IPS-20b (cell line): ENCODE results near the gene FAM50B.

ENCODE experiments used
- H3K27ac ChIP-seq: one replicate; pipeline ENCODE4 v1.5.1; 2013; ENCODE audit warnings: low read length
- H3K27me3 ChIP-seq: 2 replicates; pipeline ENCODE4 v1.6.1; 2013; ENCODE audit warnings: mild to moderate bottlenecking, low read length, inconsistent platforms; ENCODE audit not compliant: insufficient read depth
- H3K36me3 ChIP-seq: 2 replicates; pipeline ENCODE4 v1.6.1; 2013; ENCODE audit warnings: low read depth, mild to moderate bottlenecking, inconsistent platforms, low read length, moderate library complexity; ENCODE audit not compliant: insufficient read depth
- H3K4me1 ChIP-seq: 2 replicates; pipeline ENCODE4 v1.6.1; 2013; ENCODE audit warnings: mild to moderate bottlenecking, control low read depth, inconsistent platforms, low read length, moderate library complexity; ENCODE audit not compliant: insufficient read depth
- H3K4me3 ChIP-seq: 2 replicates; pipeline ENCODE4 v1.5.1; 2013; ENCODE audit warnings: mild to moderate bottlenecking, low read length, inconsistent platforms
- H3K9ac ChIP-seq: 2 replicates; pipeline ENCODE4 v1.6.1; 2013; ENCODE audit warnings: low read depth, mild to moderate bottlenecking, inconsistent platforms, low read length, moderate library complexity
- H3K9me3 ChIP-seq: 2 replicates; pipeline ENCODE4 v1.6.1; 2013; ENCODE audit warnings: mild to moderate bottlenecking, low read depth, low read length, inconsistent platforms; ENCODE audit not compliant: insufficient read depth

FAM50B gene

GRCh38 chr6:3841066-3841454 lies 8.1 kb upstream of the FAM50B start:
- Histone ChIP-seq H3K27ac (no peak overlapping the region), H3K36me3 (no peaks in the 10 kb centered on the region), H3K4me3 (no peak overlapping the region), H3K9me3 (no peaks in the 10 kb centered on the region), H3K27me3 (no peaks in the 10 kb centered on the region), H3K4me1 (no peaks in the 10 kb centered on the region; the same call in 1 of the 2 replicates), H3K9ac (no peak overlapping the region)

GRCh38 chr6:3841711-3842565 lies 7.2 kb upstream of the FAM50B start:
- Histone ChIP-seq H3K9ac (no peak overlapping the region), H3K9me3 (no peaks in the 10 kb centered on the region), H3K27ac (no peak overlapping the region), H3K36me3 (no peaks in the 10 kb centered on the region), H3K4me1 (no peaks in the 10 kb centered on the region; the same call in 1 of the 2 replicates), H3K4me3 (no peak overlapping the region), H3K27me3 (no peaks in the 10 kb centered on the region)

GRCh38 chr6:3843379-3844096 lies 5.6 kb upstream of the FAM50B start:
- no peak overlapping the region for H3K4me3 ChIP-seq
- no peak overlapping the region for H3K27ac ChIP-seq
- H3K27me3 ChIP-seq: no peaks in the 10 kb centered on the region
- no peaks in the 10 kb centered on the region for H3K36me3 ChIP-seq
- no peaks in the 10 kb centered on the region for H3K9me3 ChIP-seq
- H3K9ac ChIP-seq: no peak overlapping the region
- no peaks in the 10 kb centered on the region; the same call in 1 of the 2 replicates for H3K4me1 ChIP-seq

GRCh38 chr6:3844097-3844463 lies 5.1 kb upstream of the FAM50B start:
- no peaks in the 10 kb centered on the region for H3K9me3 ChIP-seq
- no peak overlapping the region for H3K27ac ChIP-seq
- no peak overlapping the region for H3K9ac ChIP-seq
- H3K36me3 ChIP-seq: no peaks in the 10 kb centered on the region
- H3K4me3 ChIP-seq: no peak overlapping the region
- H3K4me1 ChIP-seq: no peaks in the 10 kb centered on the region; the same call in 1 of the 2 replicates
- no peaks in the 10 kb centered on the region for H3K27me3 ChIP-seq

- Histone ChIP-seq H3K9me3 (no peaks in the 10 kb centered on the region), H3K9ac (no peak overlapping the region), H3K36me3 (no peaks in the 10 kb centered on the region), H3K4me3 (no peak overlapping the region), H3K27ac (no peak overlapping the region), H3K4me1 (no peaks in the 10 kb centered on the region; the same call in 1 of the 2 replicates), H3K27me3 (no peaks in the 10 kb centered on the region)
Measured at GRCh38 chr6:3847521-3847920, 1.7 kb upstream of the FAM50B start.

- Histone ChIP-seq H3K36me3 (no peaks in the 10 kb centered on the region), H3K27ac (no peak overlapping the region), H3K9ac (peak overlapping the region; percentile 43; the same call in 1 of the 2 replicates), H3K27me3 (no peaks in the 10 kb centered on the region), H3K4me3 (peak overlapping the region; percentile 71), H3K4me1 (no peaks in the 10 kb centered on the region; the same call in 1 of the 2 replicates), H3K9me3 (no peaks in the 10 kb centered on the region)
Measured at GRCh38 chr6:3848380-3848779, 793 bp upstream of the FAM50B start.

GRCh38 chr6:3849681-3850450 lies 693 bp downstream of the FAM50B start:
- no peak overlapping the region for H3K27ac ChIP-seq
- H3K4me3 ChIP-seq: peak overlapping the region; percentile 58; the same call in 1 of the 2 replicates
- H3K36me3 ChIP-seq: no peaks in the 10 kb centered on the region
- no peaks in the 10 kb centered on the region for H3K27me3 ChIP-seq
- no peak overlapping the region for H3K9ac ChIP-seq
- H3K9me3 ChIP-seq: no peaks in the 10 kb centered on the region
- no peaks in the 10 kb centered on the region for H3K4me1 ChIP-seq

GRCh38 chr6:3850451-3851203 lies 1.5 kb downstream of the FAM50B start:
- Histone ChIP-seq H3K27me3 (no peaks in the 10 kb centered on the region), H3K4me1 (no peaks in the 10 kb centered on the region), H3K9me3 (no peaks in the 10 kb centered on the region), H3K4me3 (no peak overlapping the region), H3K27ac (no peak overlapping the region), H3K9ac (no peak overlapping the region), H3K36me3 (no peaks in the 10 kb centered on the region)

- Histone ChIP-seq H3K36me3 (no peaks in the 10 kb centered on the region), H3K4me3 (no peak overlapping the region), H3K27ac (no peak overlapping the region), H3K9me3 (no peaks in the 10 kb centered on the region), H3K27me3 (no peaks in the 10 kb centered on the region), H3K4me1 (no peaks in the 10 kb centered on the region), H3K9ac (no peak overlapping the region)
Measured at GRCh38 chr6:3851839-3852238, 2.7 kb downstream of the FAM50B start.

GRCh38 chr6:3852391-3852790 lies 3.2 kb downstream of the FAM50B start:
- no peak overlapping the region for H3K9ac ChIP-seq
- no peaks in the 10 kb centered on the region for H3K27me3 ChIP-seq
- no peaks in the 10 kb centered on the region for H3K4me1 ChIP-seq
- no peak overlapping the region for H3K4me3 ChIP-seq
- H3K36me3 ChIP-seq: no peaks in the 10 kb centered on the region
- no peak overlapping the region for H3K27ac ChIP-seq
- no peaks in the 10 kb centered on the region for H3K9me3 ChIP-seq

GRCh38 chr6:3855866-3856265 lies 6.7 kb downstream of the FAM50B start:
- Histone ChIP-seq H3K27me3 (no peaks in the 10 kb centered on the region), H3K36me3 (no peaks in the 10 kb centered on the region), H3K4me1 (no peaks in the 10 kb centered on the region), H3K9me3 (no peaks in the 10 kb centered on the region), H3K4me3 (no peak overlapping the region), H3K27ac (no peak overlapping the region), H3K9ac (no peak overlapping the region)
